HG03064 (cell line): ENCODE data around the gene B9D1.

Experiments
- ATAC-seq: cut with Tn5 transposase; IDR thresholded peaks from one replicate; pipeline ENCODE4 v1.9.1; 2021; ENCODE audit warnings: low read depth; ENCODE audit not compliant: unreplicated experiment

Gene B9D1

GRCh38 chr17:19388791-19389785, 26.6 kb upstream of the B9D1 start:
- no peak for ATAC-seq

- ATAC-seq = no peak
Observed at GRCh38 chr17:19387921-19388521, 25.5 kb upstream of the B9D1 start.

GRCh38 chr17:19386974-19387920, 24.7 kb upstream of the B9D1 start, which contains the start of gene MFAP4:
Gene MFAP4 (minus strand): TSS chr17:19387190. CDS start chr17:19387155, 35 bp downstream.
- ATAC-seq = no peak

- no peak for ATAC-seq
Observed at GRCh38 chr17:19386051-19386929, 23.8 kb upstream of the B9D1 start.

GRCh38 chr17:19385521-19385983, 23.0 kb upstream of the B9D1 start:
- no peak for ATAC-seq

- ATAC-seq = no peak
Observed at GRCh38 chr17:19384723-19385391, 22.3 kb upstream of the B9D1 start.

- ATAC-seq = no peak
Observed at GRCh38 chr17:19383681-19384470, 21.4 kb upstream of the B9D1 start.

- ATAC-seq = no peak
Observed at GRCh38 chr17:19382531-19383444, 20.3 kb upstream of the B9D1 start.

- ATAC-seq = no peak
Observed at GRCh38 chr17:19381741-19382444, 19.4 kb upstream of the B9D1 start.

- no peak for ATAC-seq
Observed at GRCh38 chr17:19381361-19381740, 18.8 kb upstream of the B9D1 start.

GRCh38 chr17:19380481-19381301, 18.2 kb upstream of the B9D1 start:
- no peak for ATAC-seq

- no peak for ATAC-seq
Observed at GRCh38 chr17:19379361-19380065, 17.0 kb upstream of the B9D1 start.

- peak; percentile 9 for ATAC-seq
Observed at GRCh38 chr17:19378416-19379360, 16.2 kb upstream of the B9D1 start, which contains the start of gene MAPK7. Gene MAPK7 (plus strand): TSS chr17:19378498. CDS start chr17:19378901, 403 bp downstream.
